H1 (cell line): Measurements from ENCODE around the gene GGTLC3. TPM values are rescaled to one million over a fixed set of nuclear protein-coding genes. Genes with fewer than 3 reads are reported as not detected.
"Not testable (repeated sequence)": the region's sequence is repeated elsewhere in the genome, so short reads cannot be mapped to it uniquely, and the experiment has no call there.

Source experiments
- CTCF ChIA-PET: fragments of 300-600 bp; sonication (Branson Sonifier 250); formaldehyde crosslinking; loops from one replicate; lab custom pipeline; 2021; ENCODE audit not compliant: partially characterized antibody; lab: Charles Lee
- POLR2A ChIA-PET: fragments of 300-600 bp; sonication (Branson Sonifier 250); formaldehyde crosslinking; loops from one replicate; lab custom pipeline; 2021; ENCODE audit warnings: inconsistent platforms; ENCODE audit not compliant: partially characterized antibody; lab: Charles Lee
- DNase-seq, 2 experiments: peaks; one replicate each; pipeline versions ENCODE4 v3.0.0 to v3.0.0-alpha.2; 2010 to 2022; ENCODE audit warnings: low spot score in 2 of 2, low read depth in 1 of 2, mixed read lengths in 1 of 2
- FAIRE-seq: peaks from 2 replicates; lab custom pipeline; 2011; peaks lifted over from hg19 to GRCh38; lab: Jason Lieb, UNC
- H2AFZ ChIP-seq: 2 replicates; pipeline ENCODE4 v1.8.1; 2012; ENCODE audit warnings: low read length, inconsistent platforms
- H2AK5ac ChIP-seq: 2 replicates; pipeline ENCODE4 v1.6.1; 2013; ENCODE audit warnings: low read depth, low read length
- H2BK120ac ChIP-seq: replicated peaks from 2 replicates; pipeline ENCODE3; 2013; ENCODE audit warnings: low read depth, low read length, inconsistent platforms
- H2BK12ac ChIP-seq: 2 replicates; pipeline ENCODE4 v1.6.1; 2013; ENCODE audit warnings: low read depth, low read length
- H2BK15ac ChIP-seq: 2 replicates; pipeline ENCODE4 v1.6.1; 2013; ENCODE audit warnings: low read length
- H2BK20ac ChIP-seq: 2 replicates; pipeline ENCODE4 v1.6.1; 2013; ENCODE audit warnings: low read length
- H2BK5ac ChIP-seq: 2 replicates; pipeline ENCODE4 v1.6.1; 2013; ENCODE audit warnings: low read depth, low read length
- H3K14ac ChIP-seq: 2 replicates; pipeline ENCODE4 v1.6.1; 2013; ENCODE audit warnings: inconsistent platforms; ENCODE audit not compliant: insufficient read length
- H3K18ac ChIP-seq: 2 replicates; pipeline ENCODE4 v1.6.1; 2013; ENCODE audit warnings: low read length; ENCODE audit errors: extremely low read depth
- H3K23ac ChIP-seq: 2 replicates; pipeline ENCODE4 v1.6.1; 2013; ENCODE audit warnings: inconsistent platforms; ENCODE audit not compliant: insufficient read length
- H3K23me2 ChIP-seq: 2 replicates; pipeline ENCODE4 v1.6.1; 2013; ENCODE audit warnings: low read depth, low read length
- H3K27ac ChIP-seq: 2 replicates; pipeline ENCODE4 v1.6.1; 2011; ENCODE audit warnings: low read depth, low read length, inconsistent platforms
- H3K27me3 ChIP-seq, 4 experiments: replicated peaks in 1 of 4; 1 replicate in 1 of 4; 2 replicates in 3 of 4; pipeline versions ENCODE4 v1.6.1 to v1.8.1; 2011 to 2013; ENCODE audit warnings: low read length in 3 of 4, mild to moderate bottlenecking in 3 of 4, inconsistent platforms in 2 of 4, mixed read lengths in 2 of 4, moderate library complexity in 1 of 4; ENCODE audit not compliant: control insufficient read depth in 3 of 4, insufficient read depth in 3 of 4; ENCODE audit errors: extremely low read depth in 1 of 4
- H3K36me3 ChIP-seq, 4 experiments: 2 replicates each; pipeline versions ENCODE4 v1.6.1 to v1.8.1; 2011 to 2013; ENCODE audit warnings: mild to moderate bottlenecking in 4 of 4, low read length in 3 of 4, moderate library complexity in 2 of 4, control low read depth in 1 of 4, inconsistent platforms in 1 of 4; ENCODE audit not compliant: insufficient read depth in 4 of 4, control insufficient read depth in 2 of 4
- H3K4ac ChIP-seq: replicated peaks from 2 replicates; pipeline ENCODE3; 2013; ENCODE audit warnings: low read length, low read depth, mixed read lengths, inconsistent platforms; ENCODE audit not compliant: insufficient read length
- H3K4me1 ChIP-seq, 4 experiments: replicated peaks in 1 of 4; 1 replicate in 1 of 4; 2 replicates in 3 of 4; pipeline versions ENCODE4 v1.6.1 to v1.8.1; 2011 to 2013; ENCODE audit warnings: low read length in 3 of 4, inconsistent platforms in 2 of 4, mixed read lengths in 1 of 4; ENCODE audit not compliant: insufficient read depth in 4 of 4, control insufficient read depth in 3 of 4
- H3K4me2 ChIP-seq, 2 experiments: 2 replicates each; pipeline versions ENCODE4 v1.6.1 to v1.8.1; 2011 to 2013; ENCODE audit warnings: low read depth in 2 of 2, low read length in 2 of 2, control low read depth in 1 of 2, inconsistent platforms in 1 of 2, mild to moderate bottlenecking in 1 of 2; ENCODE audit not compliant: insufficient read depth in 1 of 2
- H3K4me3 ChIP-seq, 4 experiments: fragments of 200-600, 300-600 bp in 1 of 4; sonication (generic), shearing (Covaris generic), sonication (Bioruptor Twin) in 1 of 4; 2 replicates each; pipeline versions ENCODE4 v1.5.1 to v1.8.1; 2011 to 2016; ENCODE audit warnings: low read length in 4 of 4, low read depth in 3 of 4, control low read depth in 2 of 4, inconsistent platforms in 2 of 4, mild to moderate bottlenecking in 2 of 4, mixed read lengths in 1 of 4, moderate library complexity in 1 of 4; ENCODE audit not compliant: insufficient read depth in 2 of 4; ENCODE audit errors: extremely low read depth in 1 of 4
- H3K56ac ChIP-seq: replicated peaks from 2 replicates; pipeline ENCODE3; 2013; ENCODE audit warnings: low read depth, mild to moderate bottlenecking, mixed read lengths, low read length, inconsistent platforms; ENCODE audit not compliant: insufficient read length
- H3K79me1 ChIP-seq: 2 replicates; pipeline ENCODE4 v1.6.1; 2013; ENCODE audit warnings: low read depth, low read length, control low read depth
- H3K79me2 ChIP-seq, 2 experiments: 2 replicates each; pipeline versions ENCODE4 v1.6.1 to v1.8.1; 2012 to 2013; ENCODE audit warnings: low read length in 2 of 2, mild to moderate bottlenecking in 2 of 2, inconsistent platforms in 1 of 2; ENCODE audit not compliant: insufficient read depth in 2 of 2, control insufficient read depth in 1 of 2
- H3K9ac ChIP-seq, 4 experiments: replicated peaks in 1 of 4; 1 replicate in 1 of 4; 2 replicates in 3 of 4; pipeline versions ENCODE4 v1.6.1 to v1.8.1; 2011 to 2013; ENCODE audit warnings: low read depth in 3 of 4, low read length in 3 of 4, control low read depth in 2 of 4, mild to moderate bottlenecking in 2 of 4, moderate library complexity in 2 of 4, inconsistent platforms in 1 of 4; ENCODE audit errors: extremely low read depth in 1 of 4
- H3K9me3 ChIP-seq, 2 experiments: 2 replicates each; pipeline versions ENCODE4 v1.6.1 to v1.8.1; 2012 to 2013; ENCODE audit warnings: mild to moderate bottlenecking in 2 of 2, moderate library complexity in 2 of 2, control low read depth in 1 of 2, inconsistent platforms in 1 of 2, low read depth in 1 of 2, low read length in 1 of 2, mixed read lengths in 1 of 2; ENCODE audit not compliant: insufficient read depth in 2 of 2
- H4K20me1 ChIP-seq, 2 experiments: replicated peaks in 1 of 2; 2 replicates each; pipeline versions ENCODE3 to v1.8.1; 2011 to 2013; ENCODE audit warnings: inconsistent platforms in 2 of 2, low read length in 2 of 2, mild to moderate bottlenecking in 1 of 2; ENCODE audit not compliant: insufficient read depth in 2 of 2, control insufficient read depth in 1 of 2
- H4K5ac ChIP-seq: 2 replicates; pipeline ENCODE4 v1.6.1; 2013; ENCODE audit warnings: low read length, low read depth, mixed read lengths, inconsistent platforms; ENCODE audit not compliant: insufficient read length
- H4K8ac ChIP-seq: 2 replicates; pipeline ENCODE4 v1.8.0; 2013; ENCODE audit warnings: mild to moderate bottlenecking, moderate library complexity, low read length, inconsistent platforms; ENCODE audit not compliant: insufficient read depth; ENCODE audit errors: extremely low read depth
- H4K91ac ChIP-seq: replicated peaks from 2 replicates; pipeline ENCODE3; 2013; ENCODE audit warnings: low read length, mixed read lengths, inconsistent platforms; ENCODE audit not compliant: insufficient read length
- WGBS, 2 experiments: shearing (Covaris generic) in 1 of 2; methylation state at CpG; one replicate each; pipeline versions ENCODE4 v1.1.6 to v1.1.7; 2013 to 2015; ENCODE audit warnings: low lambda C conversion rate in 2 of 2, mixed read lengths in 2 of 2, inconsistent platforms in 1 of 2, low coverage in 1 of 2, missing lambda C conversion rate in 1 of 2; ENCODE audit not compliant: insufficient replicate concordance in 2 of 2, insufficient coverage in 1 of 2, insufficient read length in 1 of 2; ENCODE audit errors: extremely low coverage in 1 of 2, missing lambda C conversion rate in 1 of 2; 5-methylcytosine and 5-hydroxymethylcytosine counted together
- polyA plus RNA-seq, 7 experiments: library from polyadenylated mRNA; depleted of rRNA in 3 of 7; stranded (reverse) in 5 of 7; unstranded in 2 of 7; fragments of >200 nt in 5 of 7; fragments of 200-250 nt in 2 of 7; gene quantifications; 1 replicate in 5 of 7; 2 replicates in 1 of 7; 4 replicates in 1 of 7; pipeline versions ENCODE4 v1.2.1 to v1.2.3, GENCODE V29; 2011 to 2013; ENCODE audit warnings: missing spikeins in 2 of 7, mixed read lengths in 2 of 7
- total RNA-seq: library from RNA; stranded (reverse); fragmentation: NEBNext Ultra II Directional; extraction: Animal tissue kit (Norgen Biotek cat#: 25700); gene quantifications from 2 replicates; pipeline ENCODE4 v1.2.1, GENCODE V29; 2021

Gene GGTLC3
- total and polyA plus RNA-seq, 2 of the 8 experiments (the other 6 are each of a cell fraction or from before 2014, with no cell fraction given), result not detected

DNA sequence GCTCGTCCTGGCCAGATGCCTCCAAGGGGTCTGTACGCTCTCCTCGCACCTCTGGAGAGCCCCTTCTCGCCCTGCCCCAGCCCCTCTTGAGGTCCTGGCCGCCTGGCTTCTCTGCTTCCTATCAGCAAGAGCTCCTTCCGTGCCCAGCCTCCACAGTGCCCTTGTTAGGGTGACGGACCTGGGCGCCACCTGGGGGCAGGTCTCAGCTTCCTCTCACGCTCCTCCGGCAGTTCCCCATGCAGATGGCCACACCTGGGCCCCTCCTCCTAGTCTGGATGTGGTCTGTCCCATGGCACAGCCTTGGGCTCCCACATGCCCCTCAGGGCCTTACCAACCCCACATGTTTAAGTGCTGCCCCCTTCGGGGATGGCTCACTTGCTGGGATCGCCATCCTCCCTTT is 16.4 kb upstream of the GGTLC3 start:
- H3K9me3 ChIP-seq, H3K79me2 ChIP-seq, H3K23ac ChIP-seq, H4K8ac ChIP-seq, H3K4me2 ChIP-seq, FAIRE-seq, H3K27me3 ChIP-seq, H3K4ac ChIP-seq, H3K4me1 ChIP-seq, H3K4me3 ChIP-seq, H2BK20ac ChIP-seq, H2AFZ ChIP-seq, H3K18ac ChIP-seq, POLR2A ChIA-PET, H3K36me3 ChIP-seq, H4K91ac ChIP-seq, H2BK5ac ChIP-seq, H3K23me2 ChIP-seq, H2BK15ac ChIP-seq, H3K14ac ChIP-seq, H3K27ac ChIP-seq, H2BK120ac ChIP-seq, H3K56ac ChIP-seq, H2AK5ac ChIP-seq, H4K5ac ChIP-seq, DNase-seq, H3K79me1 ChIP-seq, CTCF ChIA-PET, H2BK12ac ChIP-seq, H3K9ac ChIP-seq, H4K20me1 ChIP-seq: not testable (repeated sequence)
- WGBS, 2 experiments, result no CpG with 5 or more reads among the region's 12 CpGs

DNA sequence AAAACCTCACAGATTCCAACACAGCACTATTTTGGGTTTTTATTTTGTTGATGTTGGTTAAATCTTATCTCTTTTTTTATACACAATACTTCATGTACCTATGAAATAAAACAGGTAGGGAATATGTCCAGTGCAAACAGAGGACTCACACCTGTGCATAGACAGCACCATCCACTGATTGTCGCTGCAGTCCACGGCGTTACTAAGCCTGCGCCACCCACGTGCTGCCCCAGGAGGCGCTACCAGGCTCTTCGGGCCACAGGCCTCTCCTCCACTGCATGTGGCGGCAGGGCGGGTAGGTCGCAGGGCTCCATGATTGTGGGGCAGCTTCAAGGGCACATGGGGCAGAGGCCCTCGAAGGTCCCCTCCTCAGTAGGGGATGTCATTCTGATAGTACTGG is 15.7 kb upstream of the GGTLC3 start:
- H3K36me3 ChIP-seq, H2BK12ac ChIP-seq, H2AFZ ChIP-seq, H3K79me2 ChIP-seq, H3K27ac ChIP-seq, H2AK5ac ChIP-seq, H3K27me3 ChIP-seq, DNase-seq, H4K20me1 ChIP-seq, POLR2A ChIA-PET, H4K8ac ChIP-seq, H4K91ac ChIP-seq, CTCF ChIA-PET, H2BK5ac ChIP-seq, H4K5ac ChIP-seq, H3K18ac ChIP-seq, H2BK20ac ChIP-seq, H3K4ac ChIP-seq, H3K23ac ChIP-seq, H3K9ac ChIP-seq, H3K4me3 ChIP-seq, H2BK120ac ChIP-seq, H3K56ac ChIP-seq, H3K23me2 ChIP-seq, H3K4me1 ChIP-seq, FAIRE-seq, H3K79me1 ChIP-seq, H3K9me3 ChIP-seq, H2BK15ac ChIP-seq, H3K4me2 ChIP-seq, H3K14ac ChIP-seq: not testable (repeated sequence)
- WGBS, 2 experiments, result no CpG with 5 or more reads among the region's 11 CpGs
